ENCODE results near the gene B3GALT6.
A peak's percentile ranks its signal among the peaks of the same experiment; 100 is the strongest.

Gene B3GALT6

DNA sequence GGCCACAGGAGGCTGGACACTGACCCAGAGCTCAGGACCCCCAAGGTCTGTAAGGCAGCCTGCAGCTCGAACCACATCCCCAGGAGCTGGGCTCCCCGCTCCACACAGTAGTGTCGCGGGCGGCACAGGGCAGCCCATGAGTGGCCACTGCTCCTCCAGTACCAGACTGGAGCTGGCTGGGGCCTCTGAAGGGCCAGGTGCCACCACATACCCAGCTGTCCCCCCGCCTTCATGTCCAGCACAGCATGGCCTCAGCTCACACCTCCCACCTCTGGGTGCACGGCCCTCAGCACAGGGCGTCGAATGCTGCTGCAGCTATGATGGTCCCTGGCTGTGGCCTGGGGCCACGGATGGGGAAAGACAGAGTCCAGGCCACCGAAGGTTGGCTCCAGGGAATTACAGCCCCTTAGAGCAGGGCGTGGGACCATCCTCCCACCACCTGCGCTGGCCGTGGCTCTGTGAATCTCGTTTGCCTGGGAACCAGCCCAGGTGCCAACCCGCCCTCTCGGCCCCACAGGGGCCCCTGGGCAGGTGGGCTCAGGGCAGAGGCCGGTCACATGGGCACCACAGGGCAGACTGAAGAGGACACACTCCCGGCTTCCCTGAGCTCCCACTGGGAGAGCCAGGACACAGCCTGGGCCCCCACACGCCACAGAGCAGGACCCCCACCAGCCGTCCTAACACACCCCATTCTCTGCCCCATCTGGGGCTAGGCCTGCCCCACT, 16.0 kb upstream of the B3GALT6 start:
- no peak for DNase-seq

DNA sequence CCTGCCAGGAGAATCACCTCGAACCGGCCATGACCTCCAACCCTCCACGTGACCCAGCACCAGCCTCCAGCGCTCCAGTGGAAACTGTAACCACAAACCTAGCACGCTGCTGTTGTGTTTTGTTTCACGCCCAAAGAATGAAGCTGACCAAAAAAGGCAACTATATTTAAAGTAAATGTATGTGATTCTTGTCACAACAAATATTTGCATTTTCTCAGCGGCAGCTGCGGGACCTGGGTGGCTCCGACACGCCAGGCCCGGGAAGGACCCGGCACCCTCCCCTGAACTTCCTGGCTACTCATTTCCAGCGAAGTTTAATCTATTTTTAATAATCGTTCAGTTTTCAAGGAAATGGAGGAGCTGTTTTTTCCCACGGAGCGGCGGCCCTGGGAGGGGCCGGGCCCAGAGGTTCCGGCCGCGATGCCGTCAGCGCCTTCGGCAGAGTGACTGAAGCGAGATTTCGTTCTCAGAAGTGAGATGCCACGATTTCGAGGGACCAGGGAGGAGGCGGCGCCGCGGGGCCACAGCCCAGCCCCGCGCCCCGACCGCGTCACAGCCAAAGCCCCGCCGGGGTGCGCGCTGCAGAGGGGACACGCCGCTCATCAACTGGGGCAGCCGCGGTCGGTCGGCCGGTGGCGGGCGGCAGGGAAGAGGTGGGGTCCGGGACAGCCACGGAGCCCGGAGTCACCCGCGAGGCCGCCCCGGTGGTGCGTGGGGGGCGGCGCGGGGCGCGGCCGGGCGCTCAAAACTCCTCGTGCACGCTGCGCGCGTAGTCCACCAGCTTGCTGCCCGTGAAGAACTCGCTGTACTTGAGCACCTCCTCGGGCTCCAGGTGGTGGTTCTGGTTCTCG, 15.0 kb upstream of the B3GALT6 start:
- DNase-seq = no peak

- peak in 8 of 56 donors; percentile 7 to 28 (median 20) for DNase-seq
Measured at GRCh38 chr1:1217621-1218523, 14.2 kb upstream of the B3GALT6 start.

GRCh38 chr1:1218524-1219200, 13.4 kb upstream of the B3GALT6 start:
- peak in 1 of 56 donors; percentile 7 for DNase-seq

DNA sequence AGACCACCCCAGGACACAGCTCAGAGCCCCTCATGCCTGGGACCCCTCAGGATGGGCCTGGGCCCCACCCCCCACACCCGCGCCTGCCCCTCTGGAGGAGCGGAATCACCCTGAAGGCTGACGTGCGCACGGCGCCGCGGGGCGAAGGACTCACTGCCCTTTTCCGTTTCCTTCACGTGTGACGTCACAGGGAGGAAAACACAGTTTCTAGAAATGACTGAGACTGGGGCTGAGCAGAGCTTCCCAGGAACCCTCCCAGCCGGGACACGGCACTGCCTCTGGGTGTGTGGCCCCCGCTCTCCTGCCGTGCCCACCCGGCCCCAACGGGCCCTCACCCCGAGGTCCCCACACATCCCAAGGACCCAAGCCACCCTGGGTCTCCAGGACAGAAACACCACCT, 12.7 kb upstream of the B3GALT6 start:
- DNase-seq = no peak

DNA sequence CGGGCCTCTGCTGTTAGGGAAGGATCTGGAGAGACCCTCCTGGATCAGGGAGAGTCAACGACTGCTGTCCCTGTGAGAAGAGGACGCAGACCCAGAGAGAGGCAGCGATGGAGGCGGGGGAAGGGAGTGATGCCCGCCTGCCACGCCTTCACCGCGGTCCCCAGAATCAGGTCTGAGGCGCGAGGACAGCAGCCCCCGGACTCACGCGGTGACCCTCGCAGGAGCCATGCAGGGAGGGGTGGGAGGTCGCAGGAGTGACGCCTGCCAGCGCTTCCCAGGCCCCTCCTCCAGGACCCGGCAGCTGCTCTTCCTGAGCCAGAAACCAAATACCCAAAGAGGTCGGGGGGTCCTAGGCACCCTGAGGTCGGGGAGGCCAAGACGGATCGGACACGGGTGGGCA, 11.8 kb upstream of the B3GALT6 start:
- DNase-seq = no peak

GRCh38 chr1:1221887-1222574, 10.0 kb upstream of the B3GALT6 start:
- no peak for DNase-seq

DNA sequence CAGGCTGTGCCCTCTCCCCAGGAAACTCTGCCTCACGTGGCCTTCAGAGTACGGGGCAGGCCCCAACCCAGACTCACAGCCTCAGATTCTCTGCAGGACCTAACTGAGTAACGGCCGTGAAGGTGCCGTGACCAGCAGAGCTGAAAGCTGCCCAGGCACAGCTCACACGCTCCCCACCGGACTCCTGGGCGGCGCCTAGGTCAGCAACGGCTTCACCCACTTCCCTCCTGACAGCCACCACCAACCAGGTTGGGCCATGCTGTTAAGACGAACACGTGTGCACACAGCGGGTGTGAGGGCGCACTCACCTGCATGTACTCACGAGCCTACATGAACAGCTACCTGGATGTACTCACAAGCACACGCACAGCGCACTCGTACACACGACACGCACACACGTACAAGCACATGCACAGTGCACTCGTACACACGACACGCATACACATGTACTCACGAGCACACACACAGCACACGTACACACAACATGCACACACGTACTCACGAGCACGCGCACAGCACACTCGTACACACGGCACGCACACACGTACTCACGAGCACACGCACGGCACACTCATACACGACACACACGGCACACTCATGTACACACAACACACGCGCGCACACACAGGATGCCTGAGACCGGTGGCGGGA, 9.3 kb upstream of the B3GALT6 start:
- DNase-seq = no peak

- DNase-seq = no peak
Measured at GRCh38 chr1:1223321-1223720, 8.7 kb upstream of the B3GALT6 start.

GRCh38 chr1:1223891-1224290, 8.1 kb upstream of the B3GALT6 start:
- no peak for DNase-seq

DNA sequence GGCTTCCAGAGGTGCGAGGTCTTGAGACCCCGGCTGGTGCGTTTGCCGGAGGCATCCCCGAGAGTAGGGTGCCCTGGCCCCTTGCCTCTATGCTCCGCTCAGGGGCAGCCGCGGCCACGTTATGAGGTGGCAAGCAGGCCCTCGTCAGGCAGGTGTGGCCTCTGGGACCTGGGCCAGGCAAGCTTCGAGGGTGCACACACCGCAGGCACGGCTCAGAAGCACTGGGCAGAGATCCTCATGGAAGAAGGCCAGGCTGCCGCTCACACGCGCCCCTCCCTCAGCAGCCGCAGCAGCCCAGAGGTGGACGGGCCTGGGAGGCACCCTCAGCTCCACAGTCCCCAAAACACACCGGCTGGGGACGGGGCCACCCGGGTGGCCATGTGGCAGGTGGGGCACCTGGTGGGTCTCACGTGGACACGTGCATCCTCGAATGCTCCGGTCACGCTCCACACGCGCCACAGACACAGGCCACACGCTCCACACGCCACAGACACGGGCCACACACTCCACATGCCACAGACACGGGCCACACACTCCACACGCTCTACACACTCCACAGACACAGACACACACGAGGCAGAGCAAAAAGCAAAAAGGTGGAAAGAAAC, 6.7 kb upstream of the B3GALT6 start:
- DNase-seq = no peak

- DNase-seq = peak in 1 of 56 donors; percentile 12
Measured at GRCh38 chr1:1225913-1226312, 6.1 kb upstream of the B3GALT6 start.

- no peak for DNase-seq
Measured at GRCh38 chr1:1226566-1227362, 5.3 kb upstream of the B3GALT6 start.

GRCh38 chr1:1227386-1227785, 4.7 kb upstream of the B3GALT6 start:
- DNase-seq = no peak

- DNase-seq = no peak
Measured at GRCh38 chr1:1228187-1228586, 3.9 kb upstream of the B3GALT6 start.

DNA sequence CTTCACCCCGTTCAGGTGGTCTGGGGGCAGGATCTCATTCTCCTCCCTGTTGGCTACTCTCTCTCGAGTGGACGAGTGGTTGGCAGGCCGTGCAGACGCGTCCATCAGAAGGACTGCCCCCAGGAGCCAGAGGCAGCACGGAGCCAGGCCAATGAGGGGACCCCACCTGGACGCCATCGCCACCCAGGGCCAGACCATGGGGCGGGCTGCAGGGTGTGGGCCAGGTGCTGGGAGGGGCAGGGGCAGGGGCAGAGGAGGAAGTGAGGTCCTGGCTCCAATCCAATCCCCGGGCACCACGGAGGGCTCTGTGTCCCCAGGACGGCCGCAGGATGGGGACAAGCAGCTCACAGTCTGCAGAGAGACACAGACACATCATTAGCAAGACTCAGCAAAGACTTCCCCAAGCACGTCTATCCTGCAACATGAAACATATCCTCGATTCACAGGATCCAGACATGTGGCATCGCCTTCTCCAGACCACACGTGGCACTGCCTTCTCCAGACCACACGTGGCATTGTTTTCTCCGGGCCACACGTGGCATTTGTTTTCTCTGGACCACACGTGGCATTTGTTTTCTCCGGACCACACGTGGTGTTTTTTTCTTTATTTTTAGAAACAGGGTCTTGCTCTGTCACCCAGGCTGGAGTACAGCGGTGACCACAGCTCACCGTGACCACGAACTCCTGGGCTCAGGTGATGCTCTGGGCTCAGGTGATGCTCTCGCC, 3.3 kb upstream of the B3GALT6 start:
- no peak for DNase-seq

- DNase-seq = no peak
Measured at GRCh38 chr1:1229770-1230169, 2.3 kb upstream of the B3GALT6 start.
